ENCODE data around the gene DUSP28. TPM values are rescaled to one million over a fixed set of nuclear protein-coding genes. Genes with fewer than 3 reads are reported as not detected.

Gene DUSP28
- total and polyA plus RNA-seq, 2 of the 8 experiments (the other 6 are each of a cell fraction or from before 2014, with no cell fraction given): 2.1 to 2.3 TPM

DNA sequence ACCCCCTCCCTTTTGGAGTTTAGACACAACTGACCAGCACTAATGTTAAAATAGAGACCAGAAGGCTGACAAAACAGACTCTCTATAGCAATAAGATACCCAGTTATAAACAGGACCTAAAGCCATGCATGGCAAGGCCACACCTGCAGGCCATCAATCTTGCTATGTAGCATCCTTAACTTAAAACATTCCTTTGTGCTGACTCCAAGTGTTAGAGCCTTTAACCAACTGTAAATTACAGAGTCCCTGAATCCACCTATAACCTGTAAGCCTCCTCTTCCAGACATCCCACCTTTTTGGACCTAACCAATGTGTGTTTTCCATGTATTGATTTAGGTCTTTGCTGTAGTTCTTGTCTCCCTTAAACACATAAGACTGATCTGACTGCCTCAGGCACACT is 20.3 kb upstream of the DUSP28 start (continued):
- TF ChIP-seq, protein P1, sequence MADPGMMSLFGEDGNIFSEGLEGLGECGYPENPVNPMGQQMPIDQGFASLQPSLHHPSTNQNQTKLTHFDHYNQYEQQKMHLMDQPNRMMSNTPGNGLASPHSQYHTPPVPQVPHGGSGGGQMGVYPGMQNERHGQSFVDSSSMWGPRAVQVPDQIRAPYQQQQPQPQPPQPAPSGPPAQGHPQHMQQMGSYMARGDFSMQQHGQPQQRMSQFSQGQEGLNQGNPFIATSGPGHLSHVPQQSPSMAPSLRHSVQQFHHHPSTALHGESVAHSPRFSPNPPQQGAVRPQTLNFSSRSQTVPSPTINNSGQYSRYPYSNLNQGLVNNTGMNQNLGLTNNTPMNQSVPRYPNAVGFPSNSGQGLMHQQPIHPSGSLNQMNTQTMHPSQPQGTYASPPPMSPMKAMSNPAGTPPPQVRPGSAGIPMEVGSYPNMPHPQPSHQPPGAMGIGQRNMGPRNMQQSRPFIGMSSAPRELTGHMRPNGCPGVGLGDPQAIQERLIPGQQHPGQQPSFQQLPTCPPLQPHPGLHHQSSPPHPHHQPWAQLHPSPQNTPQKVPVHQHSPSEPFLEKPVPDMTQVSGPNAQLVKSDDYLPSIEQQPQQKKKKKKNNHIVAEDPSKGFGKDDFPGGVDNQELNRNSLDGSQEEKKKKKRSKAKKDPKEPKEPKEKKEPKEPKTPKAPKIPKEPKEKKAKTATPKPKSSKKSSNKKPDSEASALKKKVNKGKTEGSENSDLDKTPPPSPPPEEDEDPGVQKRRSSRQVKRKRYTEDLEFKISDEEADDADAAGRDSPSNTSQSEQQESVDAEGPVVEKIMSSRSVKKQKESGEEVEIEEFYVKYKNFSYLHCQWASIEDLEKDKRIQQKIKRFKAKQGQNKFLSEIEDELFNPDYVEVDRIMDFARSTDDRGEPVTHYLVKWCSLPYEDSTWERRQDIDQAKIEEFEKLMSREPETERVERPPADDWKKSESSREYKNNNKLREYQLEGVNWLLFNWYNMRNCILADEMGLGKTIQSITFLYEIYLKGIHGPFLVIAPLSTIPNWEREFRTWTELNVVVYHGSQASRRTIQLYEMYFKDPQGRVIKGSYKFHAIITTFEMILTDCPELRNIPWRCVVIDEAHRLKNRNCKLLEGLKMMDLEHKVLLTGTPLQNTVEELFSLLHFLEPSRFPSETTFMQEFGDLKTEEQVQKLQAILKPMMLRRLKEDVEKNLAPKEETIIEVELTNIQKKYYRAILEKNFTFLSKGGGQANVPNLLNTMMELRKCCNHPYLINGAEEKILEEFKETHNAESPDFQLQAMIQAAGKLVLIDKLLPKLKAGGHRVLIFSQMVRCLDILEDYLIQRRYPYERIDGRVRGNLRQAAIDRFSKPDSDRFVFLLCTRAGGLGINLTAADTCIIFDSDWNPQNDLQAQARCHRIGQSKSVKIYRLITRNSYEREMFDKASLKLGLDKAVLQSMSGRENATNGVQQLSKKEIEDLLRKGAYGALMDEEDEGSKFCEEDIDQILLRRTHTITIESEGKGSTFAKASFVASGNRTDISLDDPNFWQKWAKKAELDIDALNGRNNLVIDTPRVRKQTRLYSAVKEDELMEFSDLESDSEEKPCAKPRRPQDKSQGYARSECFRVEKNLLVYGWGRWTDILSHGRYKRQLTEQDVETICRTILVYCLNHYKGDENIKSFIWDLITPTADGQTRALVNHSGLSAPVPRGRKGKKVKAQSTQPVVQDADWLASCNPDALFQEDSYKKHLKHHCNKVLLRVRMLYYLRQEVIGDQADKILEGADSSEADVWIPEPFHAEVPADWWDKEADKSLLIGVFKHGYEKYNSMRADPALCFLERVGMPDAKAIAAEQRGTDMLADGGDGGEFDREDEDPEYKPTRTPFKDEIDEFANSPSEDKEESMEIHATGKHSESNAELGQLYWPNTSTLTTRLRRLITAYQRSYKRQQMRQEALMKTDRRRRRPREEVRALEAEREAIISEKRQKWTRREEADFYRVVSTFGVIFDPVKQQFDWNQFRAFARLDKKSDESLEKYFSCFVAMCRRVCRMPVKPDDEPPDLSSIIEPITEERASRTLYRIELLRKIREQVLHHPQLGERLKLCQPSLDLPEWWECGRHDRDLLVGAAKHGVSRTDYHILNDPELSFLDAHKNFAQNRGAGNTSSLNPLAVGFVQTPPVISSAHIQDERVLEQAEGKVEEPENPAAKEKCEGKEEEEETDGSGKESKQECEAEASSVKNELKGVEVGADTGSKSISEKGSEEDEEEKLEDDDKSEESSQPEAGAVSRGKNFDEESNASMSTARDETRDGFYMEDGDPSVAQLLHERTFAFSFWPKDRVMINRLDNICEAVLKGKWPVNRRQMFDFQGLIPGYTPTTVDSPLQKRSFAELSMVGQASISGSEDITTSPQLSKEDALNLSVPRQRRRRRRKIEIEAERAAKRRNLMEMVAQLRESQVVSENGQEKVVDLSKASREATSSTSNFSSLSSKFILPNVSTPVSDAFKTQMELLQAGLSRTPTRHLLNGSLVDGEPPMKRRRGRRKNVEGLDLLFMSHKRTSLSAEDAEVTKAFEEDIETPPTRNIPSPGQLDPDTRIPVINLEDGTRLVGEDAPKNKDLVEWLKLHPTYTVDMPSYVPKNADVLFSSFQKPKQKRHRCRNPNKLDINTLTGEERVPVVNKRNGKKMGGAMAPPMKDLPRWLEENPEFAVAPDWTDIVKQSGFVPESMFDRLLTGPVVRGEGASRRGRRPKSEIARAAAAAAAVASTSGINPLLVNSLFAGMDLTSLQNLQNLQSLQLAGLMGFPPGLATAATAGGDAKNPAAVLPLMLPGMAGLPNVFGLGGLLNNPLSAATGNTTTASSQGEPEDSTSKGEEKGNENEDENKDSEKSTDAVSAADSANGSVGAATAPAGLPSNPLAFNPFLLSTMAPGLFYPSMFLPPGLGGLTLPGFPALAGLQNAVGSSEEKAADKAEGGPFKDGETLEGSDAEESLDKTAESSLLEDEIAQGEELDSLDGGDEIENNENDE (IDR thresholded peaks at IDR 0.05; ENCODE audit: insufficient replicate concordance, low read length): no peak
- TF ChIP-seq, protein P2, sequence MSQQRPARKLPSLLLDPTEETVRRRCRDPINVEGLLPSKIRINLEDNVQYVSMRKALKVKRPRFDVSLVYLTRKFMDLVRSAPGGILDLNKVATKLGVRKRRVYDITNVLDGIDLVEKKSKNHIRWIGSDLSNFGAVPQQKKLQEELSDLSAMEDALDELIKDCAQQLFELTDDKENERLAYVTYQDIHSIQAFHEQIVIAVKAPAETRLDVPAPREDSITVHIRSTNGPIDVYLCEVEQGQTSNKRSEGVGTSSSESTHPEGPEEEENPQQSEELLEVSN (IDR thresholded peaks at IDR 0.05): no peak
- TF ChIP-seq SAP30 (IDR thresholded peaks at IDR 0.05; ENCODE audit: insufficient read depth, insufficient replicate concordance, low read length) (no peak), YY1 (IDR thresholded peaks at IDR 0.05; ENCODE audit: low read depth, low read length) (no peak), SRF (IDR thresholded peaks at IDR 0.05; ENCODE audit: low read depth, low read length) (no peak), SIX5 (IDR thresholded peaks at IDR 0.05; ENCODE audit: low read depth, low read length) (no peak)

Data from H1 (cell line).